IPS DF 4.7 (cell line): ENCODE data around the gene KRTAP4-12.
"Not testable (repeated sequence)": the region's sequence is repeated elsewhere in the genome, so short reads cannot be mapped to it uniquely, and the experiment has no call there.

Source experiments
- DNase-seq: peaks from one replicate; pipeline ENCODE4 v3.0.0-alpha.2; 2013; ENCODE audit warnings: low spot score; ENCODE audit errors: extremely low read depth

Gene KRTAP4-12

DNA sequence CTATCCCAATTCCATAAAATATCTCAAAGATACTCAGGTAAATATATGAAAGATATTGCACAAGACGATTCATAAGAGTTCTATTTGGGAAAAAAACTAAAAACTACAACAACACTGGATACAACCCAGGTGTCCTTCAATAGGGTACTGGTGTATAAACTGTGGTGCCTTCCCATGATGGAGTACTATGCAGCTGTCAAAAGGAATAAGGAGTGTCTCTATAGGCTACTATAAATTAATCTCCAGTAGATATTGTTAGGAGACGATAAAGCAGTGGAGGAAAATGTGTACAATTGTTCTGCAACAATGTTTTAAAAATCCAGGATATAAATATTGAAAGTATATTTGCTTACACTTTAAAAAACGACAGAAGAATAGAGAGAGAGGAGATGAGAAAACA, 2.4 kb upstream of the KRTAP4-12 start:
- no peak for DNase-seq

DNA sequence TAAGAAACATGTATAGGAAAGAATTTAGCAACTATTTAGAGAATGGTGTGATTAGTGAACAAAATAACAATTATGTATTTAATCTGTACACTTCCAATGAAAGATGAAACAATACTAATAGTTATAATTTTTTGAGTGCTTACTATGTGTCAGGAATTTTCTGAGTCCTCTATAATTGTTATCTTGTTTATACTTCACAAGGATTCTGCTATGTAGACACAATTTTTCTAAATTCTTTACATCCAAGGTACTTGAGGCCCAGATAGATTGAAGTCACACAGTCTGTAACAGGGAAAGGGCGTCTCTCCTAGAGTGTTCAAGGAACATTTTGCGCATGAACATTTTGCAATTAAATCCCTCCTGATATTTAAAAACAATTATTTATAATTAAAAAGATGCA, 1.1 kb upstream of the KRTAP4-12 start:
- DNase-seq = no peak

DNA sequence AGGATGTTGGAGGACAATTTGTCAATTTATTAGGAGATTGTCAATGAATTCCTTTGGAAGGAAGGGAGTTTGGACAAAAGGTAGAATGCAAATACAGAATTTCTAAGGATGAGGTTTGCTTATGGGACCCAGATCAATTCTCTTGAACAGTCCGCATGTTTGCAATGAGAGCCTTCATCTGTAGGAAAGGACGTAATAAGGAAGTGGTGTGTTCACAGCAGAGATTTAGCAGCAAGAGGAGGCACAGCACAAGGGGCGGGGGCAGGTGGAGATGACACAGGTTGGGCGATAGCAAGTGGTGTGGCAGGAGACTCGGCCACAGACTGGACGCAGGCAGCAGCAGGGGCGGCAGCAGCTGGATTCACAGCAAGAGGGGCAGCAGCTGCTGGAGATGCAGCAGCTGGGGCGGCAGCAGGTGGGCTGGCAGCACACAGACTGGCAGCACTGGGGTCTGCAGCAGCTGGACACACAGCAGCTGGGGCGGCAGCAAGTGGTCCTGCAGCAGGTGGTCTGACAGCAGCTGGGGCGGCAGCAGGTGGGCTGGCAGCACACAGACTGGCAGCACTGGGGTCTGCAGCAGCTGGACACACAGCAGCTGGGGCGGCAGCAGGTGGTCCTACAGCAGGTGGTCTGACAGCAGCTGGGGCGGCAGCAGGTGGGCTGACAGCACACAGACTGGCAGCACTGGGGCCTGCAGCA, 541 bp downstream of the KRTAP4-12 start:
- DNase-seq = not testable (repeated sequence)

DNA sequence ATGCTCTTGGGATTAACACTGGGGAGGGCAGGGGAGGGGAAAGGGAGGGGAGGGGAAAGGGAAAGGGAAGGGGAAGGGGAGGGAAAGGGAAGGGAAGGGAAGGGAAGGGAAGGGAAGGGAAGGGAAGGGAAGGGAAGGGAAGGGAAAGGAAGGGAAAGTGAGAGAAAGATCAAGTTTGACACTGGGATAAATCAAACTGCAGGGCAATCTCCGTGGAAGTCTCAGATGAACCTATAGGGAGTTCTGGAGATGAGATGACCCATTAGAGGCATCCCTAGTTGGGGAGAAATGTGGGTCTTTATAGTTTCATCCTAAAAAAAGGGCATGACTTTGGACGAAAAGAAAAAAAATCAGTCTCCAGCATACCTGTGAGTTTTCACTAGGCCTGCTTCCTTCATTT, 2.2 kb downstream of the KRTAP4-12 start:
- DNase-seq = no peak

DNA sequence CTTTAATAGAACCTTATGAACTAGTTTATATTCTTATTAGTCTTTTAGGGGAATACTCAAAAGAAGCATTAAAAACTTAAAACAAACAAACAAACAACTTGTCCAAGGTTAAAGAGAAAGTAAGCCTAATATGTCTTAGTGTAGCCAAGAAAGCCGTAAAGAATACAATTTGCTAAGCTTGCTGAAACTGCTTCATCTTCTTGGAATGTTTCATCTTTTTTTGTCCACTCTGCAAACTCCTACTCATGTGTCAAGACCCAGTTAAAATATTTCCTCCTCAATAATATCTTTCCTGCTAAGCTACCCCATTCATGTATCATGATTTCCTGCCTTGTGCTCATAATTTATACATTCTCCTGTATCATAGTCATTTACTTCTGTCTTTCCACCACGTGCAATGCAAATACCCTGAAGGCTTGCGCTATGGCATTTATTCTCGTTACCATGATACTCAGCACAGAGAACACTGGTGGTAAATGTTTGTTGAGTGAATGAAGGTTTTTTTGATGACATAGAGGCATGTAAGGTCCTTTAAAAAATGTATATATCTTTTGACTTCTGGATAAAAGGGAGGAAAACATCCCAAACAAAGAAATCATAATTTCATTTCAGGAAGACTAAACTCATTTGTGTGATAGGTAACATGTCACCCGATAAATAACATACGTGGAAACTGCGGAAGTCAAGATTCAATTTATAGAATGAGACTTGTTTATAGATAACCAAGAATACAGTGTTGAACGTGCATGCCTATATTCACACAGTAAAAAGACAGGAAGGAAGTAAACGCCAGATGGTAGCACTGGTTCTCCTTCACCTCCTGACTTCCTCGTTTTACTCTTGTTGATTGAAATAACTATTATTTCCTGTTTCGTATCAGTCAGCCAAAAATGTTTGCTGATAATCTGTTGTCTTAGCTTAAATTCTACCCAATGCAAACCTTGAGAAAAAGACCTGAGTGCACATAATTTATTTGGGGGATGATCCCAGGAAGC, 4.0 kb downstream of the KRTAP4-12 start:
- DNase-seq = not testable (repeated sequence)

DNA sequence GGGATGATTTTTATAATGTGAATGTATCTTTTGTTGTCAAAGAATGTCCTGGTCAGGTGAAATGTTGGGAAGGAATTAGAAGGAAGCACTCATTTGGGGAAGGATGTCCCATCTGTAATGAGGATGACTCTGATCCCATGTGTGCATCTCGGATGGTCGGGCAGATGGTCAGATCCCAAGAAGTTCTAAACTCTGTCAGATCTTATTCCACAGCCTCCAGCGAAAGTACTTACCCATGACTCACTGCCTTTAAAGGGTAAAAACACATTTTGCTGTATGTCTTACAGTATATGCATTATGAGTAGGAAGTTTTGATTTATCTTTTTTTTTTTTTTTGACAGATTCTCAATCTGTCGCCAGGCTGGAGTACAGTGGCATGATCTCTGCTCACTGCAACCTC, 5.3 kb downstream of the KRTAP4-12 start:
- no peak for DNase-seq

DNA sequence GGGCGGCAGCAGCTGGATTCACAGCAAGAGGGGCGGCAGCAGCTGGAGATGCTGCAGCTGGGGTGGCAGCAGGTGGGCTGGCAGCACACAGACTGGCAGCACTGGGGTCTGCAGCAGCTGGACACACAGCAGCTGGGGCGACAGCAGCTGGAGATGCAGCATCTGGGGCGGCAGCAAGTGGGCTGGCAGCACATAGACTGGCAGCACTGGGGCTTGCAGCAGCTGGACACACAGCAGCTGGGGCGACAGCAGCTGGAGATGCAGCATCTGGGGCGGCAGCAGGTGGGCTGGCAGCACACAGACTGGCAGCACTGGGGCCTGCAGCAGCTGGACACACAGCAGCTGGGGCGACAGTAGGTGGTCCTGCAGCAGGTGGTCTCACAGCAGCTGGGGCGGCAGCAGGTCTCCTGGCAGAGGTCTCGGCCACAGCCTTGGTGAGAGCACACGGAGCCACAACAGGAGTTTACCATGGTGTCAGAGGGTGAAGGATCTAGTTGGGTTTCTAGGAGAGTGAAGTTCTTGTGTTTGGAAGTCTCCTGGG, 6.1 kb downstream of the KRTAP4-12 start, which contains the start of gene KRTAP4-11:
TSS of gene KRTAP4-11 (minus strand) at position 528 of the 541 bp plus-strand sequence. CDS start at position 470, 58 bp downstream.
- not testable (repeated sequence) for DNase-seq

DNA sequence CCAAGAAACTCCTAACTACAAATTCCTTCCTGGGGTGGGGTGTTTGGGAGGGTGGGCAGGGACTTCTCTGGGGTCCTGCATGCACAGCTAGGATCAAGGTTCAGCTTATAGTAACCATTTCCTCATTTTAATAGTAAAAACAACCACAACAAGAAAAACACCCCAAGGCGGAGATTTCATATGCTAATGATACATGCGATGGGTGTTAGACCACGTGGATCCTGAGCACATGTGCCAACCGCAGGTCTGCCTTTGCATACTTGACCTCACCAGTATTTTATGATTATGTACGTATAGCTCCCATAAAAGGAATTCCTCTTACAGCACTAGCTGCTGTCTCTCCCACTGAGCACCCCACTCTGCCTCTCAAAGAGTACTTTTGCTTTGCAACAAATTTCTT, 7.7 kb downstream of the KRTAP4-12 start:
- DNase-seq = no peak

DNA sequence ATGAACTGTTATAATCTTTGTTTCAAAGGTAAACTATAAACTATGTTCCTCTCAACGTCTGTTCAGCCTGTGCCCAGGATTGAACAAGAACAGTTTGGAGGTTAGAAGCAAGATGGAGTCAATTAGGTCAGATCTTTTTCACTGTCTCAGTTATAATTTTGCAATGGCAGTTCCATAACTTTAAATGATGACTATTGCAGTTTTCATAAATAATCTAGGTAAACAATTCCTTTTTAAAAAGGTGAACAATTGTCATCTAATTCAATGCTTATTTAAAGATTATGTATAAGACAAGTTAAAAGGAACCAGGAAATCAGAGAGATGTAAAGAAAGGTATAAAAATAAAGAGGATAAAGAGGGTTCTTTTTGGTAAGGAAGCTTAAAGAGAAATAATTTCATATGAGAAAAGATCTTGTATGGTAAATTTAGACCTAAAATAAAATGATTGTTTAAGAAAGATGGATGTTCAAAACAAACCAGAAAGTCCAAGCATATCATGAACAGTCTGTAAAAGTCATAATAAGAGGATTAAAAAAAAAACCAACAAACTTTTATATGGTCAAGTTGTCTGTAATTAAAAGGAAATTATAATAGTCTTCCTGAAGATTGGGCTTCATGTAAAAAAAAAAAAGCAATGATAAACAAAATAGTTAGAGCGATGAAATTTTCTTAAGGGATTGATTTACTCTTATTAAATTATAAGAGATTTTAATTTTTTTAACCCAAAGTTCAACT, 12.7 kb downstream of the KRTAP4-12 start:
- no peak for DNase-seq

DNA sequence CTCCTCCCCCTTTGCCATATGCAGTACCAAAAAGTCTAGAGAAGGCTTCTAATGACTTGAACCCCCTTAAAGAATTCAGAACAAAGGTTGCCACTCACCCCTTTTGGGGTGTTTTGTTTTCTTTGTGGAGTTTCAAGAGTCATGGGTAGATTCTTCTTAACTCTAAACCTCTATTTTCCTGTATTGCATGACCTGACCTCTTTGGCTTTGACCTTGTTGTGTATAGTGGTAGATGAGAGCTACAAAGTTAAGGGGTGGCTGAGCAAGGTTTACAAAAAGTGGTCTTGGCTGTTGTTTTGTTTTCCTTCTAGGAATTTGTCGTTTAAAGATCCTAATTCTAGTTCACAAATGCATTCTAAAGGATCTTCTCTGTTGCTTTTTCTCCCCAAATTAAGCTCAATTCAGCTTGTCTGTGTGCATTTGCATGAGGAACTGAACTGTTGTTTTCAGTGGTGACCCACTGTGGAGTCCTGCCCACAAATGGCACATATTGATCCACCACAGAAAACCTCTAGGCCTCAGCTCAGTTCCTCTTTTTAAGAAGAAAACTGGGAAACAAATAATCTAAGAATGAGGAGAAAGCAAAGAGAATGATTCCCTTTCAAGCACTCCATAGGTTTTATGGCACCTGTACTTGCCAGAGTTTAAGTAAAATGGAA, 15.1 kb downstream of the KRTAP4-12 start:
- not testable (repeated sequence) for DNase-seq

DNA sequence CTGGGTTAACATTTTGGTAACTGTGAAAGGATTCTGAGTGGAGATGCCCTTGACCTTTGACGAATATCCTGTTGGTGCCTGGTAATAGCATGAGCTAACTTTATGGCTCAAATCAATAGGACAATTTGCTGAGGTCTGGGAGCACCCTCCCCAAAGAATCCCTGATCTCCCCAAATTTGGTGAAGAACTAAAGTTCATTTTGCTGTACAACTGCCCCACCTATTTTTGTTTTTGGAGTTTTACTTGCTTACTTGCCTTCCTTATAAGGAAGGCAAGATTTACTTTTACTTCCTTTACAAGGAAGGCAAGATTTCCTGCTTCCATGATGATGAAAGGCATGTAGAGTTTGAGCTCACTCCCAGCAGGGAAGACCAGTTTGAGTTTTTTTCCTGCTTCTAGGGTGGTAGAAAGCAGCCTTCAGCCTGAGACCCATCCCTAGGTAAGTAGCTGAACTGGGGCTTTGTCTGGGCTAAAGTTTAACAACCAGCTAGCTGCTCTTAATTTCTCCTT, 16.0 kb downstream of the KRTAP4-12 start:
- DNase-seq = no peak

DNA sequence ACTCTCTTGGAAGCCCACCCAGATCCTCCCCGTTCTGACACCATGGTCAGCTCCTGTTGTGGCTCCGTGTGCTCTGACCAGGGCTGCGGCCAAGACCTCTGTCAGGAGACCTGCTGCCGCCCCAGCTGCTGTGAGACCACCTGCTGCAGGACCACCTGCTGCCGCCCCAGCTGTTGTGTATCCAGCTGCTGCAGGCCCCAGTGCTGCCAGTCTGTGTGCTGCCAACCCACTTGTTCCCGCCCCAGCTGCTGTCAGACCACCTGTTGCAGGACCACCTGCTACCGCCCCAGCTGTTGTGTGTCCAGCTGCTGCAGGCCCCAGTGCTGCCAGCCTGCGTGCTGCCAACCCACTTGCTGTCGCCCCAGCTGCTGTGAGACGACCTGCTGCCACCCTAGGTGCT, 18.6 kb downstream of the KRTAP4-12 start, which contains the start of gene KRTAP4-9:
TSS of gene KRTAP4-9 (plus strand) at position 43 of the 400 bp plus-strand sequence. CDS start at position 43, 0 bp downstream.
- DNase-seq = not testable (repeated sequence)

DNA sequence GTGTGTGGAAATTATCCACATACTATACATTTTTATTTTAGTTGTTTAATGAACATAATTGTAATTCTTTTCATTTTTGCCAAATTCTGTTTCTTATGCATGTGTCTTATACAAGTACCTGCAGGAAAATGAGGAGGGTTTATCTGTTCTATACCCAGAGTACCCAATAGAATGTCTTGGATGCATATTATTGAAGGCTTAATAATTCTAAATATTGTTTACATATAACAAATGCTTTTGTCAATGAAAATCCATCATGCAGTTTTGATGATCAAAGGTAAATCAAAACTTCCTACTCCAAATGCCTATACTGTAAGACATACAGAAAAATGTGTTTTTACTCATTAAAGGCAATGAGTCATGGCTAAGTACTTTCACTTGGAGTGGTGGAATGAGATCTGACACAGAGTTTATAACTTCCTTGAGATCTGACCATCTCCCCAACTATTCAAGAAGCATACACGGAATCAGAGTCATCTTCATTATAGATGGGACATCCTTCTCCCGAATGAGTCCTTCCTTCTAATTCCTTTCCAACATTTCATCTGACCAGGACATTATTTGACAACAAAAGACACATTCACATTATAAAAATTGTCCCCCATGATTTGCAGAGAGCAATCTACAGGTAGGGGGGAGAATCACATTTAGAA, 19.5 kb downstream of the KRTAP4-12 start:
- not testable (repeated sequence) for DNase-seq

DNA sequence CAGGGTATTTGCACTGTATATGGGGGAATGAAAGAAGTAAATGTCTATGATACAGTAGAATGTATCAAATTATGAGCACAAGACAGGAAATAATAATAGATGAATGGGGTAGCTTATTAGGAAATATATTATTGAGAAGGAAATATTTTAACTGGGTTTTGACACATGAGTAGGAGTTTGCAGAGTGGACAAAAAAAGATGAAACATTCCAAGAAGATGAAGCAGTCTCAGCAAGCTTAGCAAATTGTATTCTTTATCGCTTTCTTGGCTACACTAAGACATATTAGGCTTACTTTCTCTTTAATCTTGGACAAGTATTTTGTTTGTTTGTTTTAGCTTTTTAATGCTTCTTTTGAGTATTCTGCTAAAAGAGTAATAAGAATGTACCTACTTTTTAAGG, 20.1 kb downstream of the KRTAP4-12 start:
- DNase-seq = no peak

DNA sequence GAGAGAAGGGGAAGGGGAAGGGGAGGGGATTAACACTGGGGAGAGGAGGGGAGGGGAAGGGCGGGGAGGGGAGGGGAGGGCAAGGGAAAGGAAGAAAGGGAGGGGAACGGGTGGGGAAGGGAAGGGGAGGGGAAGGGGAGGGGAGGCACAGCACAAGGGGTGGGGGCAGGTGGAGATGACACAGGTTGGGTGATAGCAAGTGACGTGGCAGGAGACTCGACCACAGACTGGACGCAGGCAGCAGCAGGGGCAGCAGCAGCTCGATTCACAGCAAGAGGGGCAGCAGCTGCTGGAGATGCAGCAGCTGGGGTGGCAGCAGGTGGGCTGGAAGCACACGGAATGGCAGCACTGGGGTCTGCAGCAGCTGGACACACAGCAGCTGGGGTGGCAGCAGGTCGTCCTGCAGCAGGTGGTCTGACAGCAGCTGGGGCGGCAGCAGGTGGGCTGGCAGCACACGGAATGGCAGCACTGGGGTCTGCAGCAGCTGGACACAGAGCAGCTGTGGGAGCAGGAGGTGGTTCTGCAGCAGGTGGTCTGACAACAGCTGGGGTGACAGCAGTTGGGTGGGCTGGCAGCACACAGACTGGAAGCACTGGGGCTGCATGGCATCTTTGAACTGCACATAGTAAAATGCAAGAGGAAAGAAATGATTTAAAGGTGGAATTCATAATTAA, 22.3 kb downstream of the KRTAP4-12 start, which contains the start of gene KRTAP4-16:
TSS of gene KRTAP4-16 (minus strand) at position 624 of the 674 bp plus-strand sequence. CDS start at position 624, 0 bp downstream.
- DNase-seq = no peak

DNA sequence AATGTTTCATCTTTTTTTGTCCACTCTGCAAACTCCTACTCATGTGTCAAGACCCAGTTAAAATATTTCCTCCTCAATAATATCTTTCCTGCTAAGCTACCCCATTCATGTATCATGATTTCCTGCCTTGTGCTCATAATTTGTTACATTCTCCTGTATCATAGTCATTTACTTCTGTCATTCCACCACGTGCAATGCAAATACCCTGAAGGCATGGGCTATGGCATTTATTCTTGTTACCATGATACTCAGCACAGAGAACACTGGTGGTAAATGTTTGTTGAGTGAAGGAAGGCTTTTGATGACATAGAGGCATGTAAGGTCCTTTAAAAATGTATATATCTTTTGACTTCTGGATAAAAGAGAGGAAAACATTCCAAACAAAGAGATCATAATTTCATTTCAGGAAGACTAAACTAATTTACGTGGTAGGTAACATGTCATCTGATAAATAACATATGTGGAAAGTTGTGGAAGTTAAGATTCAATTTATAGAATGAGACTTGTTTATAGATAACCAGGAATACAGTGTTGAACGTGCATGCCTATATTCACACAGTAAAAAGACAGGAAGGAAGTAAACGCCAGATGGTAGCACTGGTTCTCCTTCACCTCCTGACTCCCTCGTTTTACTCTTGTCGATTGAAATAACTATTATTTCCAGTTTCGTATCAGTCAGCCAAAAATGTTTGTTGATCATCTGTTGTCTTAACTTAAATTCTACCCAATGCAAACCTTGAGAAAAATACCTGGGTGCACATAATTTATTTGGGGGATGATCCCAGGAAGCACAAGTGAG, 24.1 kb downstream of the KRTAP4-12 start:
- not testable (repeated sequence) for DNase-seq

DNA sequence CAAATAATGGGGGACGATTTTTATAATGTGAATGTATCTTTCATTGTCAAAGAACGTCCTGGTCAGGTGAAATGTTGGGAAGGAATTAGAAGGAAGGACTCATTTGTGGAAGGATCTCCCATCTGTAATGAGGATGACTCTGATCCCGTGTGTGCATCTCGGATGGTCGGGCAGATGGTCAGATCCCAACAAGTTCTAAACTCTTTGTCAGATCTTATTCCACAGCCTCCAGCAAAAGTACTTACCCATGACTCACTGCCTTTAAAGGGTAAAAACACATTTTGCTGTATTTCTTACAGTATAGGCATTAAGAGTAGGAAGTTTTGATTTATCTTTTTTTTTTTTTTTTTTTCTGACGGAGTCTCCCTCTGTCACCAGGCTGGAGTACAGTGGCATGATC, 25.5 kb downstream of the KRTAP4-12 start:
- DNase-seq = no peak

DNA sequence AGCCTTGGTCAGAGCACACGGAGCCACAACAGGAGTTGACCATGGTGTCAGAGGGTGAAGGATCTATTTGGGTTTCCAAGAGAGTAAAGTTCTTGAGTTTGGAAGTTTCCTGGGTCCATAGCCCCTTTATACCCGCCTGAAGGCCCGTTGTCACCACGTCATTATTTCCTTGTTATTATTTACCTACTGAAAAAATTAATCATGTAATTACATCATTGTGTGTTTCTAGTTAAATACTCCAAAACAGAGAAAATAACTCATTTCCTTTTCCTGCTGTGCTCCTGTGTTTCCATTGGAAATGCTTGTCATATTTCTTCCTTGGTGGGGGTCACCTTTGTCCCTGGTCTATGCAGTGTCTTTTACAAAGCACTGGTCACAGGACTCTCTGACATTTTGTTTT, 25.9 kb downstream of the KRTAP4-12 start, which contains the start of gene KRTAP4-8:
TSS of gene KRTAP4-8 (minus strand) at position 101 of the 400 bp plus-strand sequence. CDS start at position 43, 58 bp downstream.
- no peak for DNase-seq
